Measurements from ENCODE around the gene C1QTNF6. TPM values are rescaled to one million over a fixed set of nuclear protein-coding genes. Genes with fewer than 3 reads are reported as not detected.
"Not testable (repeated sequence)": the region's sequence is repeated elsewhere in the genome, so short reads cannot be mapped to it uniquely, and the experiment has no call there.

The C1QTNF6 gene
- polyA plus RNA-seq, 2 of the 4 experiments (the other 2 are of a cell fraction): 18.6 to 24.5 TPM

- POLR2A ChIA-PET: no interaction called here
- CTCF ChIA-PET: interaction anchor here (1.3 to 3.7 kb wide), 3 partner anchors 11 to 87 kb away, joined by 5 to 17 read pairs (median 10); no protein-coding TSS in a partner anchor
- FAIRE-seq (no peak), DNase-seq (ENCODE audit: low read depth in 1 of 2, low spot score in 1 of 2) (no peak), ATAC-seq (no peak)
- Histone ChIP-seq H3K9me3 (no peaks in the 10 kb centered on the region), H3K4me3 (no peak overlapping the region), H3K4me2 (no peak overlapping the region), H3K4me1 (peaks cover 37% of the 10 kb centered on the region), H3K27ac (peak overlapping the region in 1 of 2 experiments; percentile 35; a peak in 1 of 6 replicates)
- TF ChIP-seq MAFK (IDR thresholded peaks at IDR 0.05; ENCODE audit: partially characterized antibody): no peak
- no peak for TF ChIP-seq FOSL2 (IDR thresholded peaks at IDR 0.05)
- no peak for TF ChIP-seq FOSL2 (CRISPR knock-in tag; IDR thresholded peaks at IDR 0.05)
- no peak for TF ChIP-seq PHF8 (IDR thresholded peaks at IDR 0.05; ENCODE audit: borderline replicate concordance, low read depth)
- no peak for TF ChIP-seq TP53 (CRISPR knock-in tag; IDR thresholded peaks at IDR 0.05)
- no peak for TF ChIP-seq NPAS2 (CRISPR knock-in tag; IDR thresholded peaks at IDR 0.05; ENCODE audit: borderline replicate concordance)
- no peak for TF ChIP-seq EHF (CRISPR knock-in tag; IDR thresholded peaks at IDR 0.05)
- TF ChIP-seq JUNB (IDR thresholded peaks at IDR 0.05): no peak
- 85% methylated on average over 5 of the region's 6 CpGs for WGBS (ENCODE audit: missing lambda C conversion rate)
These were observed 14.3 kb downstream of the C1QTNF6 start for GRCh38 chr22:37173709-37174108.

GRCh38 chr22:37172266-37173245 lies 15.5 kb downstream of the C1QTNF6 start:
- DNase-seq (ENCODE audit: low read depth in 1 of 2, low spot score in 1 of 2) (no peak), FAIRE-seq (no peak), ATAC-seq (no peak)
- 88% methylated on average over 13 of the region's 14 CpGs for WGBS (ENCODE audit: missing lambda C conversion rate)
- Histone ChIP-seq H3K4me3 (no peak overlapping the region), H3K4me1 (peaks cover 34% of the 10 kb centered on the region), H3K27ac (peak overlapping the region in 1 of 2 experiments; percentile 60; a peak in 2 of 6 replicates), H3K9me3 (no peaks in the 10 kb centered on the region), H3K4me2 (no peak overlapping the region)
- POLR2A ChIA-PET: no interaction called here
- CTCF ChIA-PET: interaction anchor here (0.6 to 3.7 kb wide), 6 partner anchors 10 to 414 kb away, joined by 3 to 17 read pairs (median 6); no protein-coding TSS in a partner anchor
- TF ChIP-seq ESRRA (IDR thresholded peaks at IDR 0.05; ENCODE audit: borderline replicate concordance, low read length) (no peak), RFX5 (IDR thresholded peaks at IDR 0.05) (no peak), CHD2 (IDR thresholded peaks at IDR 0.05; ENCODE audit: low read length, partially characterized antibody) (no peak), PBX3 (IDR thresholded peaks at IDR 0.05) (no peak), HES2 (IDR thresholded peaks at IDR 0.05) (no peak), HDAC2 (IDR thresholded peaks at IDR 0.05) (no peak), PHF8 (IDR thresholded peaks at IDR 0.05; ENCODE audit: borderline replicate concordance, low read depth) (no peak), NFE2L2 (conservative IDR thresholded peaks at IDR 0.05; ENCODE audit: low read length) (no peak), POLR2A (IDR thresholded peaks at IDR 0.05; ENCODE audit: low read length) (no peak), RARB (CRISPR knock-in tag; IDR thresholded peaks at IDR 0.05) (no peak), JUN (IDR thresholded peaks at IDR 0.05) (no peak)

DNA sequence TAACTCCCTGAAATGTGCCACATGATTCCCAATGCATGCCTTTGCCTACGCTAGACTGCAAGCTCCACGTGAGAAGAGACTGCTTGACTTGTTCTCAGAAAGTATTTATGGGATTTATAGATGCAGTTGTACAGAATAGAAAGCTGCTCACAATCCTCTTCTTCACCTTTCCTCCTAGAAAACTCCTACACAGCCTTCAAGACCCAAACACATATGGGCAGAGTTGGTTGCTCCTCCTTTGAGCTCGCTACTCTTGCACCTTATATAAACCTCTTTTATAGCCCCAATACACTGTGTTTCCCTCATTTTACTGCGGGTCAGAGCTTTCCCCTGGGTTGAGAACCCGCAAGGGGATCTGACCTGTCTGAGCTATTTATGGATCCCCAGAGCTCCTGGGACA lies 16.4 kb downstream of the C1QTNF6 start:
- H3K9me3 ChIP-seq: no peaks in the 10 kb centered on the region
- WGBS (ENCODE audit: missing lambda C conversion rate): 82% methylated on average over 5 of the region's 5 CpGs
- TF ChIP-seq NFE2L2 (conservative IDR thresholded peaks at IDR 0.05; ENCODE audit: low read length) (no peak), KDM5A (IDR thresholded peaks at IDR 0.05) (no peak), MAZ (IDR thresholded peaks at IDR 0.05; ENCODE audit: borderline replicate concordance, low read depth, low read length) (no peak)
- POLR2A ChIA-PET: no interaction called here
- peak overlapping the region in 1 of 2 experiments; percentile 87; a peak in 1 of 6 replicates for H3K27ac ChIP-seq
- CTCF ChIA-PET: interaction anchor here (1.1 to 3.7 kb wide), 5 partner anchors 9 to 89 kb away, joined by 3 to 17 read pairs (median 7); no protein-coding TSS in a partner anchor
- ATAC-seq (no peak), FAIRE-seq (no peak), DNase-seq (ENCODE audit: low read depth in 1 of 2, low spot score in 1 of 2) (no peak)
- H3K4me2 ChIP-seq: no peak overlapping the region
- peaks cover 34% of the 10 kb centered on the region for H3K4me1 ChIP-seq
- no peak overlapping the region for H3K4me3 ChIP-seq

DNA sequence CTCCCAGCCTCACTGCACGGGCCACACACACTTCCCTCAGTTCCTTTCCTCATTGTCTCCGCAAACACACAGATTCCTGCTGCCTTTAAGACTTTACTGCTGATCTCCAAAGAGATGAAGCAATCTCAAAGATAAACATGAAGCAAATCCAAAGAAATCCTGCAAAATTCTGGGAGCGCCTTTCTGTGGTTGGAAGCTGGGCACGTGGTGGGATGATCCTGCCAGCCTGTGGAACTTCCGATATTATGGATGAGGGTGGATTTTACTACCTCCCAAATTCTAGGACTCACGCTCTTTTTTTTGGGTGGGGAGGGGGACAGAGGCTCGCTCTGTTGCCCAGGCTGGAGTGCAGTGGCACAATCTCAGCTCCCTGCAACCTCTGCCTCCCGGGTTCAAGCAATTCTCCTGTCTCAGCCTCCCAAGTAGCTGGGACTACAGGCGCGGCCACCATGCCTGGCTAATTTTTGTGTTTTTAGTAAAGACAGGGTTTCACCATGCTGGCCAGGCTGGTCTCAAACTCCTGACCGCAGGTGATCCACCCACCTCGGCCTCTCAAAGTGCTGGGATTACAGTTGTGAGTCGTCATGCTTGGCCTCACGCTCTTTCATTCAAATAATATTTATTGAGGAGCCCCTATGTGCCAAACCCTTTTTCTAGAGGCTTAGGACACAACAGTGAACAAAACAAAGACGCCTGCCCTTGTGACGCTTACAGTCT lies 17.2 kb downstream of the C1QTNF6 start:
- CTCF ChIA-PET: interaction anchor here (1.1 to 3.7 kb wide), 5 partner anchors 8 to 89 kb away, joined by 3 to 17 read pairs (median 4); no protein-coding TSS in a partner anchor
- H3K4me3 ChIP-seq; DNase-seq (ENCODE audit: low read depth in 1 of 2, low spot score in 1 of 2); FAIRE-seq; ATAC-seq; H3K9me3 ChIP-seq; H3K4me2 ChIP-seq; POLR2A ChIA-PET: not testable (repeated sequence)
- Histone ChIP-seq H3K4me1 (peaks cover 39% of the 10 kb centered on the region), H3K27ac (peak overlapping the region in 1 of 2 experiments; percentile 87; a peak in 4 of 6 replicates)
- WGBS (ENCODE audit: missing lambda C conversion rate): 92% methylated on average over 16 of the region's 16 CpGs

All from A549 (cell line).